ENCODE measurements around the gene LCN15. TPM values are rescaled to one million over a fixed set of nuclear protein-coding genes. Genes with fewer than 3 reads are reported as not detected.

LCN15 gene
- total and polyA plus RNA-seq, 10 of the 15 experiments (the other 5 are each of a cell fraction or from before 2014, with no cell fraction given), result 0.37 to 0.50 TPM; not detected in 8

DNA sequence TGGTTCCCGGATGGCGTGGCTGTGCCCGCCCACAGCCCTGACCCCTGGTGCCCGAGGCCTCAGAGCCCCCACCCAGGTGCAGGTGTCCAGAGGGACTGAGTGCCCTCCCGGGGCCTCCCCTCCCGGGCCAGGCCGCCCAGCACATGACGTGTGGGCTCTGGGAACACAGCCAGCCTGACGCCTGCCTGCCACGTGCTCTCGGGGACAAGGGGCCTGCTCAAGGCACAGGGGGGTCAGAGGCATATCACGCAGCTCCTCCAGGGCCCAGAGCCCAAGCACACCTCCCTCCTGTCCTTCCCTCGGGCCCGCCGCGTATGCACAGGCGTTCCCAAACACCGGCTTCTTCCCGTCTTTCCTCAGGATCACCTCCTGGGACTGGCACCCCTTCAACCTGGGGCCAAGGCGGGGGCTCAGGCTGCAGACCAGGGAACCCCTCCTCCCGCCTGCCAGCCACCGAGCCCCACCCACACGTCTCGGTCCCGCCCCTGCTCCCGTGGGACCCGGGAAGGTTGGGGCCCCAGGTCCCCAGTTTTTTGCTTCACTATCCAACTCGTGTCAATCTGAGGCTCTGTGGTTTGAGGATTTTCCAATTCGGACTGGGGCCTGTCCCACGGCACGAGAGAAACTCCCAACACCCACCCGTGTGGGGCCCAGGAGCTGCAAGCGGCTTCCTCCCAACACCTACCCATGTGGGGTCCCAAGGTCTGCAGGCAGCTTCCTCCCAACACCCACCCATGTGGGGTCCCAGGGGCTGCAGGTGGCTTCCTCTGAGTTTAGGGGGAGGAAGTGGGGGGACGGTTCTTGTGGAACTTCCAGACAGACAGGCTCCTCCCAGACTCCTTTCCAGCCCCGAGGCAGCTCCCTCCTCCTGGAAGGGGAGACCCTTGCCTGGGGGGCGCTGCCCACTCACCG is 23.1 kb downstream of the LCN15 start (continued):
- TF ChIP-seq E2F8 (IDR thresholded peaks at IDR 0.05; ENCODE audit: low read depth, partially characterized antibody), result no peak
- no peak for TF ChIP-seq ZZZ3 (IDR thresholded peaks at IDR 0.05; ENCODE audit: control insufficient read depth, insufficient read length, low read depth)
- TF ChIP-seq, protein P1, sequence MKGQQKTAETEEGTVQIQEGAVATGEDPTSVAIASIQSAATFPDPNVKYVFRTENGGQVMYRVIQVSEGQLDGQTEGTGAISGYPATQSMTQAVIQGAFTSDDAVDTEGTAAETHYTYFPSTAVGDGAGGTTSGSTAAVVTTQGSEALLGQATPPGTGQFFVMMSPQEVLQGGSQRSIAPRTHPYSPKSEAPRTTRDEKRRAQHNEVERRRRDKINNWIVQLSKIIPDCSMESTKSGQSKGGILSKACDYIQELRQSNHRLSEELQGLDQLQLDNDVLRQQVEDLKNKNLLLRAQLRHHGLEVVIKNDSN (IDR thresholded peaks at IDR 0.05; ENCODE audit: borderline replicate concordance, extremely low read length, insufficient read depth, low read depth, low read length), result peak; percentile 49
- TF ChIP-seq POLR2AphosphoS5 (IDR thresholded peaks at IDR 0.05; ENCODE audit: low read length), result no peak
- TF ChIP-seq ZNF274 (IDR thresholded peaks at IDR 0.05; ENCODE audit: insufficient read depth, insufficient read length), result no peak
- TF ChIP-seq, protein P2, sequence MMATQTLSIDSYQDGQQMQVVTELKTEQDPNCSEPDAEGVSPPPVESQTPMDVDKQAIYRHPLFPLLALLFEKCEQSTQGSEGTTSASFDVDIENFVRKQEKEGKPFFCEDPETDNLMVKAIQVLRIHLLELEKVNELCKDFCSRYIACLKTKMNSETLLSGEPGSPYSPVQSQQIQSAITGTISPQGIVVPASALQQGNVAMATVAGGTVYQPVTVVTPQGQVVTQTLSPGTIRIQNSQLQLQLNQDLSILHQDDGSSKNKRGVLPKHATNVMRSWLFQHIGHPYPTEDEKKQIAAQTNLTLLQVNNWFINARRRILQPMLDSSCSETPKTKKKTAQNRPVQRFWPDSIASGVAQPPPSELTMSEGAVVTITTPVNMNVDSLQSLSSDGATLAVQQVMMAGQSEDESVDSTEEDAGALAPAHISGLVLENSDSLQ (IDR thresholded peaks at IDR 0.05), result no peak
- no peak for TF ChIP-seq KLF5 (IDR thresholded peaks at IDR 0.05; ENCODE audit: partially characterized antibody)
- no peak for TF ChIP-seq PAX8 (IDR thresholded peaks at IDR 0.05)
- TF ChIP-seq, protein P3, sequence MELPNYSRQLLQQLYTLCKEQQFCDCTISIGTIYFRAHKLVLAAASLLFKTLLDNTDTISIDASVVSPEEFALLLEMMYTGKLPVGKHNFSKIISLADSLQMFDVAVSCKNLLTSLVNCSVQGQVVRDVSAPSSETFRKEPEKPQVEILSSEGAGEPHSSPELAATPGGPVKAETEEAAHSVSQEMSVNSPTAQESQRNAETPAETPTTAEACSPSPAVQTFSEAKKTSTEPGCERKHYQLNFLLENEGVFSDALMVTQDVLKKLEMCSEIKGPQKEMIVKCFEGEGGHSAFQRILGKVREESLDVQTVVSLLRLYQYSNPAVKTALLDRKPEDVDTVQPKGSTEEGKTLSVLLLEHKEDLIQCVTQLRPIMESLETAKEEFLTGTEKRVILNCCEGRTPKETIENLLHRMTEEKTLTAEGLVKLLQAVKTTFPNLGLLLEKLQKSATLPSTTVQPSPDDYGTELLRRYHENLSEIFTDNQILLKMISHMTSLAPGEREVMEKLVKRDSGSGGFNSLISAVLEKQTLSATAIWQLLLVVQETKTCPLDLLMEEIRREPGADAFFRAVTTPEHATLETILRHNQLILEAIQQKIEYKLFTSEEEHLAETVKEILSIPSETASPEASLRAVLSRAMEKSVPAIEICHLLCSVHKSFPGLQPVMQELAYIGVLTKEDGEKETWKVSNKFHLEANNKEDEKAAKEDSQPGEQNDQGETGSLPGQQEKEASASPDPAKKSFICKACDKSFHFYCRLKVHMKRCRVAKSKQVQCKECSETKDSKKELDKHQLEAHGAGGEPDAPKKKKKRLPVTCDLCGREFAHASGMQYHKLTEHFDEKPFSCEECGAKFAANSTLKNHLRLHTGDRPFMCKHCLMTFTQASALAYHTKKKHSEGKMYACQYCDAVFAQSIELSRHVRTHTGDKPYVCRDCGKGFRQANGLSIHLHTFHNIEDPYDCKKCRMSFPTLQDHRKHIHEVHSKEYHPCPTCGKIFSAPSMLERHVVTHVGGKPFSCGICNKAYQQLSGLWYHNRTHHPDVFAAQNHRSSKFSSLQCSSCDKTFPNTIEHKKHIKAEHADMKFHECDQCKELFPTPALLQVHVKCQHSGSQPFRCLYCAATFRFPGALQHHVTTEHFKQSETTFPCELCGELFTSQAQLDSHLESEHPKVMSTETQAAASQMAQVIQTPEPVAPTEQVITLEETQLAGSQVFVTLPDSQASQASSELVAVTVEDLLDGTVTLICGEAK (IDR thresholded peaks at IDR 0.05; ENCODE audit: borderline replicate concordance), result no peak
- no peak for TF ChIP-seq GATAD2B (conservative IDR thresholded peaks at IDR 0.05; ENCODE audit: low read depth)
- no peak for TF ChIP-seq FOXK2 (IDR thresholded peaks at IDR 0.05)
- no peak for TF ChIP-seq ESRRA (IDR thresholded peaks at IDR 0.05; ENCODE audit: low read length)
- no peak for TF ChIP-seq TCF3 (IDR thresholded peaks at IDR 0.05; ENCODE audit: borderline replicate concordance, insufficient read depth, low read depth, low read length)
- TF ChIP-seq E4F1 (IDR thresholded peaks at IDR 0.05; ENCODE audit: borderline replicate concordance, partially characterized antibody), result no peak
- no peak for TF ChIP-seq KAT2A (conservative IDR thresholded peaks at IDR 0.05; ENCODE audit: control insufficient read depth, low read depth, low read length)
- peak; percentile 33; the same call in 1 of the 2 replicates for TF ChIP-seq NR2F1 (conservative IDR thresholded peaks at IDR 0.05)
- TF ChIP-seq CREM (IDR thresholded peaks at IDR 0.05; ENCODE audit: low read depth), result no peak
- TF ChIP-seq CREB1 (IDR thresholded peaks at IDR 0.05; ENCODE audit: low read depth), result no peak
